ENCODE results near the gene VAV2.

VAV2 gene

GRCh38 chr9:133814586-133815208 lies 177.4 kb downstream of the VAV2 start:
- DNase-seq (ENCODE audit: low read depth), result no peak

- no peak for DNase-seq (ENCODE audit: low read depth)
Observed at GRCh38 chr9:133813749-133814585, 178.2 kb downstream of the VAV2 start.

DNA sequence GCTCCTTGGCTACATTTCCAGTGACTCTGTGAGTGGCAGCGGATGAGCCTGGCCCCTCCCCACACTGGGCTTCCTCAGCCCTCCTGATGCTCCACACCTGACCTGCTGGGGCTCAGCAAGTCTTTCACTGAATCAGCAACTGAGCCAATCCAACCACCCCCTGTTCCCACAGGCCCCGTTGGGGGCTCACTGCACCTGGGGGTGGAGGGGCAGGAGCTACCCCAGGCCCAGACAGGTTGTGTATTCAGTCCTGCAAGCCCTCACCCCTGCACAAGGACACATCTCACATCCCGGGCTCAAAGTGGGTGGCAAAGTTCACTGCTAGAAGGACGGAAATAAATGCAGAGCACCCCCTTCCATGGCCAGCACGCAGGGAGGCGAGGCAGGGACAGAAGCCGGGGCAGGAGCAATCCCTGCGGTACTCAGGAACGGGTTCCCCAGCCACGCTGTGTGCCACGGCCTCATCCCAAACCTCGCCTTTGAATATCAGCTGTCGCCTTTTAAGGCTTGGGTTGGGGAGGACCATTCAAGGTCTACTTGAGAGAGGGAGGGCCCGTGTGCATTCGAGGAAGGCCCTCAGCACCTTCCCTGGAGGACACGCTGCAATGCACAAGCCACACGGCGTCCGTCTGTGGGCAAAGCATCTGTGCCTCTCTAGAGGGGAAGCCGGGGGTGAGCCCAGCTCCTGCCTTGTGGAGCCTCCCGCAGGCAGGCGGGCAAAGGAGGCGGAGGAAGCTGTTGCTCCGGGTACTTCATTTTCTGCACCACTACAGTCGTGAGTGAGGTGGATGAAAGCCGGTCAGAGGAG lies 179.0 kb downstream of the VAV2 start:
- no peak for DNase-seq (ENCODE audit: low read depth)

DNA sequence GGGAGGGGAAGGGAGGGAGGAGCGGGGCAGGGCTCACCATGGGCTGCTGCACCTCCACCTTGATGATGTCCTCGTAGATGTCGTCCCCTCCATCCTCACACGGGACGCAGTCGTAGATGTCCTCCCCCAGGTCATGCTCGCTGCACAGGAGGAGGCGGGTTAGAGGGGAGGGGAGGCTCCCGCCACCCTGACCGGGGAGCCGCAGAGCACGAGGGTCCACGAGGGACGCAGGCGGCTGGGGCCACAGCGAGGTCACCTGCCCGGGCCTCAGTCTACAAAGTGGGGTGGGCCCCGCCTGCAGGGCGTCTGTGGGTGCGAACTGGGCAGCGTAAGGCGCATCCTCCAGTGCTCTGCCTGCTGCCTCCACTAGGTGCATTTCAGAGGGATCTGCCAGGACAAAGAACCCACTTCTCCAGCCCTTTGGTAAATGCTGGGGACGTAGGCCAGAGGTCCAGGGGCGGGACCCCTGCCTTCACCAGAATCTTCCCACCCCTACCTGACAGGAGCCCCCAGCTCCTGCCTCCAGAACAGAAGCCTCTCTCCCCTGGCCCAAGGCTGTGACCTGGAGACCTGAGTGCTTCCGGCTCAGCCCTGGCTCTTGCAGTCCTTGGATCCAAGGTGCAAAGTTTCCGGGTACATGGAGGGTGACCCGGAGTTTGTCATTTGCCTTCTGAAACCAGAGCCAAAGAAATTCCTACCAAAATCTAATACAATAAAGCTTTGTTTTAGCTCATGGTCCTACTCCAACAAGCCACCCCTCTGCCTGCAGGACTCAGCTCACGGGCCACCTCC lies 179.9 kb downstream of the VAV2 start:
- DNase-seq (ENCODE audit: low read depth), result no peak

- DNase-seq (ENCODE audit: low read depth), result no peak
Observed at GRCh38 chr9:133811471-133811870, 180.7 kb downstream of the VAV2 start.

DNA sequence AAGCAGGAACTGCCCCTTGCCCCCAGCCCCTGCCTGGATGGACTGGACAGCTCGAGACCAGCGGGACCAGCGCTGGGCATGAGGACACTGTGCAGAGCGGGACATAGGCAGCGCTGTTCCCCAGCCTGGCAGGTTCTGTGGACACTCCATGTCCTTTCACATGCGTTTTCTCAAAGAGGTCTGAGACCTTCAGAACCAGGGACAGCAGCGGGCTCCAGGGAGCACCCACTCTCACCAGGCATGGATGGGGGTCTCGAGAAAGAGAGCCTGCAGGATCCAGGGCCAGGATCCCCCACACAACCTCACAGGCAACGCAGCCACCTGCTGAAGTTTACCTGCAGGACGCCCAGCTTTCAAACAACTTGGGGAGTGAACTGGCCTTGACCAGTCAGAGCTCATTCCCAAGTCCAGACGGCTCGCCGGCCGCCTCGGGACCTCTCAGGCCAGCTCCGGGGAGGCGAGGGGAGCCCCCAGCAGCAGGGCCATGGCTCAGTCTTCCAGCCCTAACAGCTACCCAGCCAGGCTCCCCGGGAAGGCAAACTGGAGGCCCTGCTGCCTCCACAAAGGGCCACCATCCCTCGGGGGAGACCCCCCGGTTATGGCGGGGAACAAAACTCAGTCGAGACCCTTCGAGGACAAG lies 181.4 kb downstream of the VAV2 start:
- no peak for DNase-seq (ENCODE audit: low read depth)

DNA sequence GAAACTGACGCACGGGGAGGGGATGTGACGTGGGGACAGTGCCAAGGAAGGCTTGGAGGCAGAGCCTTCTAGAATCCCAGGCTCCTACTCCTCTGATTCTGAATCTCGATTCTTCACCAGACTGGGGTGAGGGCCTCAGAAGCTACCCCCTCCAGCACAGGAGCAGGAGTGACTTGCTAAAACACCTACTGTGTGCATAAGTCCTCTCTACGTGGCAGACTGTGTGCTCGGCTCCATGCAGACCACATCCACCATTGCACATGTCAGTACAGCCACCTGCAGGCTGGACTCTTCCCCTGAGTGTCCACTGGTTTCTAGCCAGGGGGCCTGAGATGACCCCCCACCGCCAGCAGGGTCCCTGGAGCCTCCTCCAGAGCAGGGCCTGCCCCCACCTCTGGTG lies 182.8 kb downstream of the VAV2 start:
- no peak for DNase-seq (ENCODE audit: low read depth)

- no peak for DNase-seq (ENCODE audit: low read depth)
Observed at GRCh38 chr9:133807818-133808217, 184.3 kb downstream of the VAV2 start.

DNA sequence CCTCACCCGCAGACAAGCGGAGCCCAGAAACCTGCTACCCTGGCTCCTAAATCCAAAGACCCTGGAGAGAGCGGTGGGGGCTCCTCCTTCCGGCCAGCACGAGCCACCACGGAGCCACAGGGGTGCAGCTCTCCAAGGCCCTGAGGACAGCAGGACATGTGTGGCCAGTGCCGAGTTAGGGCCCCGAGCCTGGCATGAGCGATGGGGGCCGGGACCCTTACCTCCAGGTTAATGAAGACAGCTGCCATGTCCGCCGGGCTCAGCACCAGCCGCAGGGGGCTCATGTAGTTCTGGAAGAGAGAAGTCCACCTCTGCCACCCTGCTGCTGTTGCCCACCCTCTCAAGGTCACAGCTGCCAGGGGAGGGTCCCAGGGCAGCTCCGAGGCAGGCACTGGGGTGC lies 185.1 kb downstream of the VAV2 start:
- DNase-seq (ENCODE audit: low read depth), result no peak

- DNase-seq (ENCODE audit: low read depth), result no peak
Observed at GRCh38 chr9:133806623-133807010, 185.5 kb downstream of the VAV2 start.

DNA sequence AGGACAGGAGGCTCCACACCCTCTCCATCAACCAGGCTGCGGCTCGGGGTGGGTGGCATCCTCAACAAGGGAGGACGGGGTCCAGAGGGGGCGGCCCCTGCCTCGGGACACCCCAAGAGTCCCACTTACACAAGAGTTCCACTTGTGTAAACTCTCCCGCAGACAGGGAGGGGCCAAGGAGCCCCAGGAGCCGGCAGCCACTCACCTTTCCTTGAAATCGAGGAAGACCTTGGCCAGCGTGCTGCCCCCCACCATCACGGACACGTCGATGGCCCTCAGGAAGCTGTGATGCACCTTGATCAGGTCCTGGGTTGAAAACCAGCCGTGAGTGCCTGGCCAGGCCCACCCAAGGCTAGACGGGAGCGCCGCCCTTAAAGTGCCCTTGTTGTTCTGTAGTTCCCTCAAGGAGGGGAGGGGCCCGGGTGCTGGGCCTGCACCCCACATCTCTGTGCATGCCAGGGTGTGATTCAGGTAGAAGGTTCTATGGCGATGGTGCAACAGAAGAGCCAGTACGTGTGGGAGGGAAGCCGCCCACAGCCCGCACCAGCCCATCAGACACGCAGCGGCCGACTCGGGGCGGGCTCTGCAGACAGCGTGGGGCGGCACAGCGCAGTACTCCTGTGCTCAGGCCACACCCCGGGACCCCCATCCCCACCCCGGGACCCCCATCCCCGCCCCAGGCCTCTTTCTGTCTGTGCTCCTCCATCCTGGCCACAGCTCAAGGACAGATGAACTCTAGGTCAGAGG lies 186.1 kb downstream of the VAV2 start:
- no peak for DNase-seq (ENCODE audit: low read depth)

- no peak for DNase-seq (ENCODE audit: low read depth)
Observed at GRCh38 chr9:133804199-133804598, 187.9 kb downstream of the VAV2 start.

GRCh38 chr9:133803745-133804144 lies 188.4 kb downstream of the VAV2 start:
- no peak for DNase-seq (ENCODE audit: low read depth)

- no peak for DNase-seq (ENCODE audit: low read depth)
Observed at GRCh38 chr9:133803028-133803585, 189.0 kb downstream of the VAV2 start.

DNA sequence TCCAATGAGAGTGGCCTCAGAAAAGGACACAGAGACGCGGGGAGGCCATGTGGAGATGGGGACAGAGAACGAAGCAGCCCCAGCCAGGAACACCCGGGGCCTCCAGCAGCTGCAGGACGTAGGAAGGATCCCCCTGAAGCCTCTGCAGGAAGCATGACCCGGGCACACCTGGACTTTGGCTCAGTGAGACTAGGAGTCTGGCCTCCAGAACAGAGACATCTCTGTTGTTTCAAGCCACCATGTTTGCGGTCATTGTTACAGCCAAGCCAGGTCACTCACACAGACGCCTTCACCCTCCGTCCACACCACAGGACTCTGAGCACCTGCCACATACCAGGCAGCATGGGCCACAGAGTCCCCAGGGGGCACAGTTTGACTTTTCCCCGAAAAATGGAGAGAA lies 190.4 kb downstream of the VAV2 start:
- no peak for DNase-seq (ENCODE audit: low read depth)

DNA sequence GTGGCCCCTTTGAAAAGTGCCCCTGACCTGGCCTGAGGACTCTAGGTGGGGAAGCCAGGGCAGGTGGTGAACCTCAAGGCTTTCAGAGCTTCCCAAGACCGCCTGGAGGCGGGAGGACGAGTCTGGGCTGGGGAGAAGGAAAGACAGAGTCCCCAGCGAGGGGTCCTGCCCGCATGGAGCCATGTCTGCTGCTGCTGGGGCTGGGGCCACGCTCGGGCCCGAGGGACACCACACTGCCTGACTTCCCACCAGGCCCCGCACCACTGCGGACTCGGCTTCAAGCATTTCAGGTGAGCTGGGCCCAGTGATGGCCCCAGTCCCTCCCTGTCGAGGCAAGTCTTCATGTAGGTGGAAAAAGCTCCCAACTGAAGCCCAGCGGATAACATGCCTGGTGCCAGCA lies 191.9 kb downstream of the VAV2 start:
- DNase-seq (ENCODE audit: low read depth), result no peak

- no peak for DNase-seq (ENCODE audit: low read depth)
Observed at GRCh38 chr9:133799716-133800115, 192.4 kb downstream of the VAV2 start.

DNA sequence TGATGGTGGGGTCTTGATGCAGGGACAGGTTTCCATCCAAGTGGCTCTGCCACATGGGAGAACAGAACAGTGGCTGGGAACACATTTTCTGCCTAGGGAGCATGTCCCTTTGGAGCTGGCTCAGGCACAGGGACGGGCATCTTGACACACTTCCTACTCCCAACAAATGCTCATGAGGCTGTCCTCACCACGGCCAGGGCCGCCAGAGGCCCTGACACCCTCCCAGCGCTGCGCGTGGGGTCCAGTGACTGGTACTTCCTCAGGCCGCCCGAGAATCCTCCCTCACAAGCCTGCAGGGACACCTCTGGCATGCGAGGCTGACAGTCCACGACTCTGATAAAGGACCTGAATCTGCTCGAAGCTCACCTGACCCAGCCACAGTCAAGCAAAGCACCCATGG lies 193.0 kb downstream of the VAV2 start:
- DNase-seq (ENCODE audit: low read depth), result no peak

GRCh38 chr9:133798160-133798559 lies 194.0 kb downstream of the VAV2 start:
- no peak for DNase-seq (ENCODE audit: low read depth)

- no peak for DNase-seq (ENCODE audit: low read depth)
Observed at GRCh38 chr9:133797406-133798105, 194.6 kb downstream of the VAV2 start.

Data from activated T-cell treated with anti-CD3 and anti-CD28 coated beads for 24 hours (primary cell).